Stimulated activated CD8-positive, alpha-beta memory T cell treated with anti-CD3 and anti-CD28 coated beads, Interleukin-15, amount 100 ng/mL, for 4 hours (primary cell): ENCODE results near the gene PARD6B.
"Not testable (repeated sequence)": the region's sequence is repeated elsewhere in the genome, so short reads cannot be mapped to it uniquely, and the experiment has no call there.

ENCODE experiments used
- DNase-seq, 2 donors: peaks; one replicate each; pipeline ENCODE4 v3.0.0-alpha.2; 2020; ENCODE audit warnings: low read depth in 2 of 2

PARD6B gene

DNA sequence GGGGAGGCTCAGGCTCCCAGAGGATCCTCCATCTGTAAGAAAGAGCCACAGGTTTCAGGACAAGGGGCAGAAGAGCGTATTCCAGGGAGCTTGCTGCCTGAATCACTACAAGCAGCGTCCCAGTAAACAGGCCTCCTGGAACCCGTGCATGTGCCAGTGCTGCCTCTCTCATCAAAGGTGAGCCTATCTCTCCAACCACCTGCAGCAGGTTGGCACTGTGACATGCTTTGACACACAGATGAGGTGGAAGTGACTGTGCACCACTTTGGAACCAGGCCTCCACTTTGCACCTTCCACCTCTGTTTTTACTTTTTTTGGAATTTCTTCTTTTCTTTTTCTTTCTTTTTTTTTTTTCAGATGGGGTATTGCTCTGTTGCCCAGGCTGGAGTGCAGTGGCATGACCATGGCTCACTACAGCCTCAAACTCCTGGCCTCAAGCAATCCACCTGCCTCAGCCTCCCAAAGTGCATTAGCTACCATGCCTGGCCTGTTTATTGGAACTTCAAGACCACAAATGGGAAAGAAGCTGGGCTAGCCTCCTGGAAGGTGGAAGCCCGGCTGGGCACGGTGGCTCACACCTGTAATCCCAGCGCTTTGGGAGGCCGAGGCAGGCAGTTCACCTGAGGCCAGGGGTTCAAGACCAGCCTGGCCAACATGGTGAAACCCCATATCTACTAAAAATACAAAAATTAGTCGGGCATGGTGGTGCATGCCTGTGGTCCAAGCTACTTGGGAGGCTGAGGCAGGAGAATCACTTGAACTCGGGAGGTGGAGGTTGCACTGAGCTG lies 27.5 kb upstream of the PARD6B start:
- not testable (repeated sequence) for DNase-seq

GRCh38 chr20:50704514-50704913 lies 26.9 kb upstream of the PARD6B start:
- no peak for DNase-seq

DNA sequence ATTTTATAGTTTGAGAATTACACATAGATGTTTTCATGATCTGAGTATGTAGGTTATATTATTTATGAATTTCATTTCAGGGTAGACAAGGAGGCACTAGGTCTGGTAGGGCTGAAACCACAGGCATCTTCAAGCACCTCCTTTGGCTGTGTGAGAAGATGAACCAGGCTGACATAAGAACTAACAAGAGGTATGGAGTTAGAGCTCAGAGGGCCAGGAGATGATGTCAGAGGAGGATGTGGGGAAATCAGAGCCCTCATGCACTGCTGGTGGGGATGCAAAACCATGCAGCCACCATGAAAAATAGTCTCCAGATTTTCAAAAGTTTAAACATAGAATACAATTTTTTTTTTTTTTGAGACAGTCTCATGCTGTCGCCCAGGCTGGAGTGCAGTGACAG lies 26.4 kb upstream of the PARD6B start:
- DNase-seq, result no peak

- DNase-seq, result no peak
These were observed 22.3 kb upstream of the PARD6B start for GRCh38 chr20:50708845-50709635.

- no peak for DNase-seq
These were observed 21.8 kb upstream of the PARD6B start for GRCh38 chr20:50709636-50709973.

GRCh38 chr20:50710492-50711063 lies 20.8 kb upstream of the PARD6B start:
- no peak for DNase-seq

DNA sequence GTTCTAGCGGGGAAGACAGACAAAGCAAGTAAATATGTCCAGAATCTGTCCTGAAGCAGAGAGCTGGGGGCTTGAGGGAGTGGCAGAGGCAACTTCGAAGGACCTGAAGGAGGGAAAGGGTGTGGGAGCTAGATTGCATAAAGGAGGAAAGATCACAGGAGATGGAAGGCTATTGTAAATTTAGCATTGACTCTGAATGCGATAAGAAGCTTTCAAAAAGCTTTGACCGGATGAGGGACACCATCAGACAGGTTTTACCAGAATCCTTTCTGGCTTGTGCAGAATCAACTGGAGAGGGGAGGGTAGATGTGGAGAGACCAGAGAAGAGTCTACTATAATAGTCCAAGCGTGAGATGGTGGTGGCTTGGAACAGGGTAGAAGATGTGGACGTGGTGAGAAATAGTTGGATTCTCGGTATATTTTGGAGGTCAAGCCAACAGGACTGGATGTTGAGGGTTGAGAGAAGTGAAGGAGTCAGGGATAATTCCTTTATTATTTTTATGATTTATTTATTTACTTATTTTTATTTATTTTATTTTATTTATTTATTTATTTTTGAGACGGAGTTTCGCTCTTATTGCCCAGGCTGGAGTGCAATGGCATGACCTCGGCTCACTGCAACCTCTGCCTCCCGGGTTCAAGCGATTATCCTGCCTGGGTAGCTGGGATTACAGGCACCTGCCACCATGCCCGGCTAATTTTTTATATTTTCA lies 20.1 kb upstream of the PARD6B start:
- DNase-seq, result no peak

DNA sequence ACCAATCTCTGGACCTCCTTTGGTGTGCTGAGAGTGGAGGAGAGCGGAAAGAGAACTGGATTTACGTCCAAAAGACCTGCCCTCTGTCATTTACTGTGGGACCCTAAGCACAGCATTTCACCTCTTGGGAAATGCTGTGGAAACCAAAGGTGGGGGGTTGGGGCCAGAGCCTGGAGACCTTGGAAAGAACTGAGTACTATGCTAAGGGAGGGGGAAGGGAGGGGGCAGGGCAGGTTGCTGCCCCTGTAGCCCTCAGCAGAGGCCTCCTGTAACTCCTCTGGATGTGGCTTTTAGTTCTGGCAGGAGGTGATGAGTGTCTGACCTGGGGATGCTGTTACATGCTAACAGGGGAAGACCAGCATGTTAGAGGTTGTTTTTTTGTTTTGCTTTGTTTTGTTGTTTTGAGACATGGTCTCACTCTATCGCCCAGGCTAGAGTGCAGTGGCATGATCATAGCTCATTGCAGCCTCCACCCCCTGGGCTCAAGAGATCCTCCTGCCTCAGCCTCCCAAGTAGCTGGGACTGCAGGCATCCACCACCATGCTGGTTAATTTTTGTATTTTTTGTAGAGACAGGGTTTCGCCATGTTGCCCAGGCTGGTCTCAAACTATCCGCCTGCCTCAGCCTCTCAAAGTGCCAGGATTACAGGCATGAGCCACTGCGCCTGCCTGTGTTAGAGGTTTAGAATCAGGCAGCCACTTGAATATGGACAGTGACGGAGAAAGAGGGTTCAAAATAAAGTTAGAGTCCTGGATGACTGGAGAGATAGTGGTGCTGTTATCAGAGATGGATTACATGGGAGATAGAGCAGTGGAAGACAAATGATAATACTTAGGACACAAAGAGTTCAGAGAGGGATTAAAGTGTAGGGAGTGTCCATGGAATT lies 18.4 kb upstream of the PARD6B start:
- no peak for DNase-seq

GRCh38 chr20:50713657-50714101 lies 17.7 kb upstream of the PARD6B start:
- no peak for DNase-seq

DNA sequence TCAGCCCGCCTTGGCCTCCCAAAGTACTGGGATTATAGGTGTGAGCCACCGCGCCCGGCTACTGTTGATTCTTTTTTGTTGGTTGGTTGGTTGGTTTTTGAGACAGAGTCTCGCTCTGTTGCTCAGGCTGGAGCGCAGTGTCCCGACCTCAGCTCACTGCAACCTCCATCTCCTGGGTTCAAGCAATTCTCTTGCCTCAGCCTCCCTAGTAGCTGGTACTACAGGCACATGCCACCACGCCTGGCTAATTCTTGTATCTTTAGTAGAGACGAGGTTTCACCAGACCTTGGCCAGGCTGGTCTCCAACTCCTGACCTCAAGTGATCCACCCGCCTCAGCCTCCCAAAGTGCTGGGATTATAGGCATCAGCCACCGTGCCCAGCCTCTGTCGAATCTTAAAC lies 17.0 kb upstream of the PARD6B start:
- DNase-seq, result not testable (repeated sequence)

- no peak for DNase-seq
These were observed 15.7 kb upstream of the PARD6B start for GRCh38 chr20:50715694-50716093.

DNA sequence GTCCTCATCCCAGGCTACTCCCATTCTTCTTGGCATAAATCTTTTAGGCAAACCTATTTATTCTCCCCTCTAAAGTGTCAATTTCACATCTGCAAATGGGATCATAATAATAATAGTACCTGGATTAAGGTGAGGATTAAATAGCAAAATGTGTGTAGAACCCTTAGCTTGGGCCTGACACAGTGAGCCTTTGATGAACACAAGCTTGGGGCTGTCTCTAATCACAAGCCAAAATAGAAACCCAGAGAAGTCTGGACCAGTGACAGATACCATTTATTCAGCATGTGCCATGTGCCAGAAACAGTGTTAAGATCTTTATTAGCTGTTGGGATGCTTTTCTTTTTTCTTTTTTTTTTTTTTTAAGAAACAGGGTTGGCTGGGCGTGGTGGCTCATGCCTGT lies 14.9 kb upstream of the PARD6B start:
- no peak for DNase-seq

DNA sequence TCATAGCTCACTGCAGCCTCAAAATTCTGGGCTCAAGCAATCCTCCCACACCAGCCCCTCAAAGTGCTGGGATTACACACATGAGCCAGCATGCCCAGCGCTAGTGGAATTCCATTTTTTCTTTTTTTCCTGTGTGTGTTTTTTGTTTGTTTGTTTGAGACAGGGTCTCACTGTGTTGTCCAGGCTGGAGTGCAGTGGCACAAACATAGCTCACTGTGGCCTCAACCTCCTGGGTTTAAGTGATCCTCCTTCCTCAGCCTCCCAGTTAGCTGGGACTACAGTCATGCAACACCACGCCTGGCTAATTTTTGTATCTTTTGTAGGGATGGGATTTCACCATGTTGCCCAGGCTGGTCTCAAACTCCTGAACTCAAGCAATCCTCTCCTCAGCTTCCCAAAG lies 14.1 kb upstream of the PARD6B start:
- no peak for DNase-seq

DNA sequence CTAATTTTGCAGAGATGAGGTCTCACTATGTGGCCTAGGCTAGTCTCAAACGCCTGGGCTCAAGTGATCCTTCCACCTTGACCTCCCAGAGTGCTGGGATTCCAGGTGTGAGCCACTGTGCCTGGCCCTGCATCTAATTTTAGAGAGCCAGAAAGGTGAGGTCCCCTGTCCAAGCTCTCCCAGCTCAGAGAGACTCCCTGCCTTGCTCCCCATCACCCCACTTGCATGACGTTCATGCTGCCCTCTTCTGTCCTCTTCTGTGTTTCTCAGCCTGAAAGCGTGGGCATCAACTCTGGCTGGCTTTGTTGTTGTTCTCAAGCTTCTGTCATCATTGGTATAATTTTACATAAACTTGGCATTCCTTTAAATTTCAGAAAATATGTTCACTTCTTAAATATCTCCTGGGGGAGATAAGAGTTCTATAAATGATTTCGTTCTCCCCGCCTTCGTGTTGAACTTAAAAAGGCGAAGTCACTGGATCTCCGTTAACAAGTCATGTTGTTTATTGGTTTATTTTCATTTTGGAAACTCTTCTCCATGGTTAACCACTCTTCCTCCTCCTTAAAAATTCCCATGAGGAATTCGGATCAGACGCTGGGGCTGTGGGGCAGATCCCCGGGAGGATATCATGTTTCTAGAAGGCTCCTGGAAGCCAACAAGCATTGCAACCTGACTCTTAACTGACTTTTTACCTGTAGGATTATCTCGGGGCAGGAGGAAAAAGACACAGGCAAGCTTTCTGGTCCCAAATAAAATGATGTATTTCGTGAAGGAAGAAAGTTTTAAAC lies 13.2 kb upstream of the PARD6B start:
- no peak for DNase-seq

DNA sequence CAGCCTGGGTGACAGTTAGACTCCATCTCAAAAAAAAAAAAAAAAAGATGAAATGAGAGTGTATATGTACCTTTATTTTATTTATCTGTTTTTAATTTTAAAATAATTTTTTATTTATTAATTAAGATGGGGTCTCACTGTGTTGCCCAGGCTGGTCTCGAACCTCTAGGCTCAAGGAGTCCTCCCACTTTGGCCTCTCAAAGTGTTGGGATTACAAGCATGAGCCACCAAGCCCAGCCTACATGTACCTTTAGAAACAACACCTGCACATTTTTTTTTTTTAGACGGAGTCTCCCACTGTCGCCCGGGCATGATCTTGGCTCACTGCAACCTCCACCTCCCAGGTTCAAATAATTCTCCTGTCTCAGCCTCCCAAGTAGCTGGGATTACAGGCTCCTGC lies 12.1 kb upstream of the PARD6B start:
- DNase-seq, result no peak

DNA sequence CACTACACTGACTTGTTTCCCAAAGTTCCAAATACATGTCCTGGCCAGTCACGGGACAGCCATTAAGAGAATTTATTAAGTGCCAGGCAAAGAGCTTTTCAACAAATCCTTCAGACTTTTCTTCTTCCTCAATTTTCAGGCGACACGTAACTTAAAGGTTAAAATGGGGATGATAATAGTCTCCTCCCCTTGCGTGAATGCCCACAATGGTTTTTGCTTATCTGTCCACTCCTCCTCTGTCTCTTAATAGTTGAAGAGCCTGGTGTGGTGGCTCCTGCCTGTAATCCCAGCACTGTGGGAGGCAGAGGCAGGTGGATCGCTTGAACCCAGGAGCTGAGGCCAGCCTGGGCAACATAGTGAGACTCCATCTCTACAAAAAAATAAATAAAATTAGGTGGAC lies 11.4 kb upstream of the PARD6B start:
- DNase-seq, result no peak

DNA sequence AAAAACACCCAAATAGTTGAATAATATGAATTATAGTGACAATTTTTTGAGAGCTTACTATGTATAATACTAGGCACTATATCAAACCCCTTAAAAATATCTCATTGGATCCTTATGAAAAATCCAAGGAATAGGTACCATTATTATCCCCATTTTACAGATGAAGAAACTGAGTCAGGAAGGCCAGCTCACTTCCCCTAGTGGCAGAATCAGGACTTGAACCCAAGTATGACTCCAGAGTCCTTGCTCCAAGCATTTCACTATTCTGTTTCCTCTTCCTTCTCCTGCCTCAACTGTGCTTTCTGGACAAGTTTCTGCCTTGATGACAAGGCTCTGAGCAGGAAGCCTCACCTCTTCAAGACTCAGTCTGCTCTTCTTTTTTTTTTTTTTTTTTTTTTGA lies 10.8 kb upstream of the PARD6B start:
- DNase-seq, result no peak

DNA sequence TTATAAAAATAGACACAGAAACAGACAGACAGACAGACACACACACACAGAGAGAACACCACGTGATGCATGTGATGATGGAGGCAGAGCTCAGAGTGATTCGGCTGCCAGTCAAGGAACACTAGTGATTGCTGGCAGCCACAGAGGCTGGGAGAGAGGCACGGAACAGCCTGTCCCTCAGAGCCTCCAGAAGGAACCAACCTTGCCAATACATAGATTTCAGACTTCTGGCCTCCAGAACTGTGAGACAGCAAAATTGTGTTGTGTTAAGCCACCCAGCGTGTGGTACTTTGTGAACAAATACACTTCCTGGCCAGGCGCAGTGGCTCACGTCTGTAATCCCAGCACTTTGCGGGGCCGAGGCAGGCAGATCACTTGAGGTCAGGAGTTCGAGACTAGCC lies 9.5 kb upstream of the PARD6B start:
- no peak for DNase-seq

GRCh38 chr20:50722424-50723155 lies 8.8 kb upstream of the PARD6B start:
- no peak for DNase-seq

DNA sequence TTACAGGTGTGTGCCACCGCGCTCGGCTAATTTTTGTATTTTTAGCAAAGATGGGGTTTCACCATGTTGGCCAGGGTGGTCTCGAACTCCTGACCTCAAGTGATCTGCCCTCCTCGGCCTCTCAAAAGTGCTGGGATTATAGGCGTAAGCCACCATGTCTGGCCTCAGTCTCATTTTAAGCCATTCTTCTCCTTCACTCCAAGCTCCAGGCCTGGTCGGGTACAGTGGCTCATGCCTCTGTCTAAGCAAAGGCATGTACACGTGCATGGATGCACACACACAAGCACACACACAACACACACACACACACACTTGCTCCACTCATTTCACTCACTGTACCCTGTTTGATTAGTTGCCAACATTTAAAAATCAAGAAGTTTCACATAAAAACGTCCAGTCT lies 7.7 kb upstream of the PARD6B start:
- no peak for DNase-seq
